GM10248 (cell line): ENCODE measurements around the gene NUP35.

Experiments
- CTCF ChIA-PET: fragments of 300-600 bp; sonication (Branson Sonifier 250); formaldehyde crosslinking; extraction: SDS; loops from one replicate; lab custom pipeline; 2021; ENCODE audit warnings: antibody characterized with exemption; lab: Yijun Ruan, JAX
- POLR2A ChIA-PET: fragments of 350-650 bp; sonication (Branson Sonifier 250); formaldehyde crosslinking; extraction: SDS; loops from one replicate; lab custom pipeline; 2020; ENCODE audit warnings: antibody characterized with exemption; lab: Yijun Ruan, JAX
- DNase-seq: peaks from one replicate; pipeline ENCODE4 v3.0.0; 2012; ENCODE audit errors: extremely low spot score
- TF ChIP-seq, protein P1 (sequence below): IDR thresholded peaks from 2 replicates; pipeline ENCODE4 v1.5.1; 2012; ENCODE audit warnings: mild to moderate bottlenecking, low read depth; ENCODE audit errors: extremely low read depth, missing control alignments, control extremely low read depth

The NUP35 gene, protein sequence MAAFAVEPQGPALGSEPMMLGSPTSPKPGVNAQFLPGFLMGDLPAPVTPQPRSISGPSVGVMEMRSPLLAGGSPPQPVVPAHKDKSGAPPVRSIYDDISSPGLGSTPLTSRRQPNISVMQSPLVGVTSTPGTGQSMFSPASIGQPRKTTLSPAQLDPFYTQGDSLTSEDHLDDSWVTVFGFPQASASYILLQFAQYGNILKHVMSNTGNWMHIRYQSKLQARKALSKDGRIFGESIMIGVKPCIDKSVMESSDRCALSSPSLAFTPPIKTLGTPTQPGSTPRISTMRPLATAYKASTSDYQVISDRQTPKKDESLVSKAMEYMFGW

DNA sequence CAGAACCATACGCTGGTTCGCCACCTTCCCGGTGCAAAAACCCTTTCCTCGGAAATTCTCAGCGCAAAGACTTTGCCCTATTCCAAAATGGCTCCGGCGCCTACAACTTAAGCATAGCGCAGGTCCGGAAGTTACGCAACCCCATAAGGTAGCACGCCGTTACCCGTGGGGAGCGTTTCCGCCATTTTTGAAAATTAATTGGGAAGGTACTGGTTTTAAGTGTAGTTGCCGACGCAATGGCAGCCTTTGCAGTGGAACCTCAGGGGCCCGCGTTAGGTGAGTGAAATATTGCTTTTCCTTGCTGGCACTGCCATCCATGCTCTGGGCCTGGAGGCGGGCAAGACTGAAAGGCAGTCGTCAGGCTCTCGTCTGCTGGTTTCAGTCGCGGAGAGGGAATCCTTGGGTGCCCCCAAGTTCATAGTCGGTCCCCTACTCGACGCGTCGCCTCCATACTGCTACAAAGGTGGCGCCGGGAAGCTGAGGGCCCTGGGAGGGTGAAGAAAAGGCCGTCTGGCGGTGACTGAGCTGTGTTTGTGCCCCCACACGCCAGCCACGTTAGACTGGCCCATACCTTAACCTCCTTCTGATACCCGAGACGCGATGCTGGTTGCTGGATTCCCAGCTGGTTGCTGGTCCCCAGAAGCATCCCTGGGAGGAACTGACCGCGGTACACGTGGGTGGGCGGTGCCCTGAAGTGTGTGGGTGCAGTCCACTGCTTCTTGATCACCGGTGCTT is at the start of gene NUP35:
TSS of gene NUP35 (plus strand) at position 222 of the 735 bp plus-strand sequence. CDS start at position 237, 15 bp downstream.
- peak; percentile 80 for DNase-seq
- ChIA-PET POLR2A (no interaction called here), CTCF (interaction anchor here (0.8 to 2.9 kb wide), 3 partner anchors 10 to 46 kb away, joined by 3 to 6 read pairs (median 3); partner anchors contain the start of gene DUSP19)
- TF ChIP-seq, protein P1, sequence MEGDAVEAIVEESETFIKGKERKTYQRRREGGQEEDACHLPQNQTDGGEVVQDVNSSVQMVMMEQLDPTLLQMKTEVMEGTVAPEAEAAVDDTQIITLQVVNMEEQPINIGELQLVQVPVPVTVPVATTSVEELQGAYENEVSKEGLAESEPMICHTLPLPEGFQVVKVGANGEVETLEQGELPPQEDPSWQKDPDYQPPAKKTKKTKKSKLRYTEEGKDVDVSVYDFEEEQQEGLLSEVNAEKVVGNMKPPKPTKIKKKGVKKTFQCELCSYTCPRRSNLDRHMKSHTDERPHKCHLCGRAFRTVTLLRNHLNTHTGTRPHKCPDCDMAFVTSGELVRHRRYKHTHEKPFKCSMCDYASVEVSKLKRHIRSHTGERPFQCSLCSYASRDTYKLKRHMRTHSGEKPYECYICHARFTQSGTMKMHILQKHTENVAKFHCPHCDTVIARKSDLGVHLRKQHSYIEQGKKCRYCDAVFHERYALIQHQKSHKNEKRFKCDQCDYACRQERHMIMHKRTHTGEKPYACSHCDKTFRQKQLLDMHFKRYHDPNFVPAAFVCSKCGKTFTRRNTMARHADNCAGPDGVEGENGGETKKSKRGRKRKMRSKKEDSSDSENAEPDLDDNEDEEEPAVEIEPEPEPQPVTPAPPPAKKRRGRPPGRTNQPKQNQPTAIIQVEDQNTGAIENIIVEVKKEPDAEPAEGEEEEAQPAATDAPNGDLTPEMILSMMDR = no peak

DNA sequence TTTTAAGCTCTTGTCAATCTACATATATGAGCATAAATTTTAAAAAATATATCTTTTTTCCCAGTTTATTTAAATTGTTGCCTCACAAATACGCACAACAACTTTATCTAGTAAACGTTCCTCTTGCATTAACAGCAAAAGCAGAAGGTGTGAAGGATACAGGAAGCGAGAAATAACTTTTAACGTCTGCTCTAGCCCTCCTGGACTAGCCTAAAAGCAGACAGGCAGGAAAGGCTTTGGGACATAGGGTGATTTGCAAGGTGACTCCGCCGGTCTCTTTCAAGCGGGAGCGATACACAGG is 46.1 kb upstream of the NUP35 start:
- POLR2A ChIA-PET = no interaction called here
- no peak for DNase-seq
- TF ChIP-seq, protein P1 = no peak
- CTCF ChIA-PET = interaction anchor here (0.9 to 2.4 kb wide), 5 partner anchors 11 to 49 kb away, joined by 3 to 11 read pairs (median 3); no protein-coding TSS in a partner anchor

DNA sequence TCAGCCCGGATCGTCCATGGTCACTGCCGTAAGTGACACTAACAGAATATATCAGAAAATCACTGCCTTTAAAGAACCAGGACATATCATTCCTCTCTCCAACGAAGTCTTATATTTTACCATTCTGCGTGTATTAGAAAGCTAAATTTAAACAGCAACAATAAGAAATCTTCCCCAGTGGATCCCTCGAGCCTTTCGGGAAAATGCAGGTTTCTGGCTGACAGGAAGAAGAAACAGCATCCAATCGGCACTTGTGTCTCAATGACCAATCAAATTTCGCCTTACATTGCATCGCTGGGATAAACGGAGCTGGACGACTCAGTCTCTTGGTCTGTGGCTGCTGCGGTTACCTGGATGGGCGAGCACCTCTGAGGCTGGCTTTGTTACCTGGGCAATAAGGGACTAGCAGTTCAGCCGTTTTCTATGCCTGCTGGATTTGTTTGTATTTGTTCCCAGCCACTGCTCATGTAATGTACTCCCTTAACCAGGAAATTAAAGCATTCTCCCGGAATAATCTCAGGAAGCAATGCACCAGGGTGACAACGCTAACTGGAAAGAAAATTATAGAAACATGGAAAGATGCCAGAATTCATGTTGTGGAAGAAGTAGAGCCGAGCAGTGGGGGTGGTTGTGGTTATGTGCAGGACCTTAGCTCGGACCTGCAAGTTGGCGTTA is 45.6 kb upstream of the NUP35 start, which contains the start of gene DUSP19:
TSS of gene DUSP19 (plus strand) at position 284 of the 675 bp plus-strand sequence. CDS start at position 471, 187 bp downstream.
- CTCF ChIA-PET = interaction anchor here (0.8 to 2.4 kb wide), 8 partner anchors 8 to 316 kb away, joined by 3 to 11 read pairs (median 3); no protein-coding TSS in a partner anchor
- TF ChIP-seq, protein P1 = no peak
- peak; percentile 84 for DNase-seq
- POLR2A ChIA-PET = no interaction called here

DNA sequence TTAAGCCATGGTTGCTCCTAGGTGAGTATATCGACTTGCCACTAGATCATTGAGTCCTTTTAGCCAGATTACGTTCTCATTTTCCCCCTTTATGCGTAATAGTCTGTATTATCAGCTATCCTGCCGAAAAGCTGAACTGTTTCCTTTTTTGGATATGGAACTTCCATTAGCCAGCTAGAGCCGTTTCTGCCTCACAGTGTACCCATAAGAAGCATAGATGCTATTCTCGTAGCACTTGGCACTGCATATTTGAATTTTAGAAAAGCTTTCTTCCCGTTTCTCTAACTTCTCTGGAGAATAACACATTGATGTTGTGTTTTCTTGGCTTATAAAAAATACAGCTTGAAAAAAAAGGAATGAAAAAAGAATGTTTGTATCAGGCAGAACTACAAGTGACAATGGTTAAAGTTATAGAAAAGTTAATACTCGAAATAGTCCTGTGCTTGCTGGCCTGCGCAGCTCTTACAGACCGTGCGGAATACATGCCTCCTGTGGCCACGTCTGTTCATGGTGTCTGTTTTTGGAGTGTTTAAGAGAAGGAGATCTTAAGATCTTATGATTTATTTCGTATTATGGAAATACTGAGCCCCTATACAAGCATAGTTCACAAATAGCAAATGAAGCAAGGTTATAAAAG is 45.0 kb upstream of the NUP35 start:
- CTCF ChIA-PET = interaction anchor here (0.8 to 2.4 kb wide), 9 partner anchors 9 to 316 kb away, joined by 3 to 11 read pairs (median 3); no protein-coding TSS in a partner anchor
- POLR2A ChIA-PET = no interaction called here
- TF ChIP-seq, protein P1 = no peak
- no peak for DNase-seq

DNA sequence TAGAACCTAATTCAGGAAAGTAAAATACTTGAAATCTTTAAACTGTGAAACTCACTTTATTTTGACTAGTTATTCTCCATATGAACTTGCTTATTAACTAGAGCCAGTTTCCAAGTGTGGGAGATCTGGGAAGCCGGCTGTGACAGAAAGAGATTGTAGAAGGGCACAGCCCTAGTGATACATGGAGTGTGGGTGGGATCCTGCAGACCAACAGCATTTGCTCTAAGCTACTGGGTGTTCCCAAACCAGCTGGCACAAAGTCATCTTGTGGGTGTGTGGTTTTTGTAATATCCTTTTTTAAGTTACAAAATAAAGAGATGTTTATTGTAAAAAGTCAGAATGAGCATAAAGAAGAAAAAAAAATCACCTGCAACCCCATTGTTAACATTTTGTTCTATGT is 42.3 kb upstream of the NUP35 start:
- TF ChIP-seq, protein P1 = no peak
- CTCF ChIA-PET = interaction anchor here (1.6 kb wide), 1 partner anchor 11 kb away, joined by 6 read pairs; no protein-coding TSS in a partner anchor
- POLR2A ChIA-PET = no interaction called here
- no peak for DNase-seq

DNA sequence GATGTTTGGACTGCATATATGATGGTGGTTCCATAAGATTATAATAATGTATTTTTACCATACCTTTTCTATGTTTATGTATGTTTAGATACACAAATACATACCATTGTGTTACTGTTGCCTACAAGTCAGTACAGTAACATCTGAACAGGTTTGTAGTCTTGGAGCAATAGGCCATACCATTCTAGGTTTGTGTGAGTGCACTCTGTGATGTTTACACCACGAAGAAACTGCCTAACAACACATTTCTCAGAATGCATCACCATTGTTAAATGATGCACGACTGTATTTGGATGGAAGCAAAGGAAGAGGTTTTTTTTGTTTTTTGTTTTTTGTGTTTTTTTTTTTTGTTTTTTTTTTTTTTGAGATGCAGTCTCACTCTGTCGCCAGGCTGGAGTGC is 36.2 kb upstream of the NUP35 start:
- ChIA-PET CTCF (no interaction called here), POLR2A (no interaction called here)
- TF ChIP-seq, protein P1 = no peak
- no peak for DNase-seq
